CD4-positive, alpha-beta T cell treated with Interleukin-17A for 1 hour (primary cell): ENCODE measurements around the gene ADGRG1.
A peak's percentile ranks its signal among the peaks of the same experiment; 100 is the strongest.
"Not testable (repeated sequence)": the region's sequence is repeated elsewhere in the genome, so short reads cannot be mapped to it uniquely, and the experiment has no call there.

Experiments
- DNase-seq: peaks from one replicate; pipeline ENCODE4 v3.0.0-alpha.2; 2020

Gene ADGRG1

GRCh38 chr16:57628008-57628781 lies at the start of gene ADGRG1:
Gene ADGRG1 (plus strand): TSS chr16:57628630. CDS start chr16:57650288, 21,658 bp downstream.
- DNase-seq = peak; percentile 50

- DNase-seq = no peak
Observed at GRCh38 chr16:57579361-57579665, 49.1 kb upstream of the ADGRG1 start.

- DNase-seq = no peak
Observed at GRCh38 chr16:57585051-57585687, 43.3 kb upstream of the ADGRG1 start.

GRCh38 chr16:57588831-57589230 lies 39.6 kb upstream of the ADGRG1 start:
- DNase-seq = no peak

- DNase-seq = peak; percentile 47
Observed at GRCh38 chr16:57589374-57589773, 39.1 kb upstream of the ADGRG1 start.

- DNase-seq = no peak
Observed at GRCh38 chr16:57590654-57591085, 37.8 kb upstream of the ADGRG1 start.

- peak; percentile 67 for DNase-seq
Observed at GRCh38 chr16:57591086-57591869, 37.2 kb upstream of the ADGRG1 start.

GRCh38 chr16:57591870-57592485 lies 36.5 kb upstream of the ADGRG1 start:
- DNase-seq = no peak

GRCh38 chr16:57592591-57593003 lies 35.8 kb upstream of the ADGRG1 start:
- peak; percentile 82 for DNase-seq

- no peak for DNase-seq
Observed at GRCh38 chr16:57593021-57593420, 35.4 kb upstream of the ADGRG1 start.

- no peak for DNase-seq
Observed at GRCh38 chr16:57593990-57594389, 34.4 kb upstream of the ADGRG1 start.

GRCh38 chr16:57594531-57595031 lies 33.8 kb upstream of the ADGRG1 start:
- DNase-seq = no peak

GRCh38 chr16:57596234-57596633 lies 32.2 kb upstream of the ADGRG1 start:
- DNase-seq = not testable (repeated sequence)

GRCh38 chr16:57598437-57598836 lies 30.0 kb upstream of the ADGRG1 start:
- no peak for DNase-seq

- DNase-seq = peak; percentile 37
Observed at GRCh38 chr16:57600048-57600835, 28.2 kb upstream of the ADGRG1 start.

GRCh38 chr16:57600952-57601580 lies 27.4 kb upstream of the ADGRG1 start:
- no peak for DNase-seq

GRCh38 chr16:57601801-57602478 lies 26.5 kb upstream of the ADGRG1 start:
- peak; percentile 72 for DNase-seq

GRCh38 chr16:57603115-57604024 lies 25.1 kb upstream of the ADGRG1 start:
- no peak for DNase-seq

- DNase-seq = no peak
Observed at GRCh38 chr16:57604177-57604576, 24.3 kb upstream of the ADGRG1 start.
